Tibial nerve (tissue), 3 donors: Measurements from ENCODE around the gene WNT11.

Source experiments
- CTCF ChIP-seq, 5 experiments: fragments of 200-600 bp in 3 of 5; fragments of 450-650 bp in 2 of 5; sonication (generic) in 3 of 5; IDR thresholded peaks; one replicate each; pipeline ENCODE4 v1.5.1; 2016 to 2019; ENCODE audit warnings: antibody characterized with exemption in 5 of 5, mild to moderate bottlenecking in 3 of 5, moderate library complexity in 2 of 5
- POLR2A ChIP-seq, 2 donors: fragments of 450-650 bp; IDR thresholded peaks; one replicate each; pipeline ENCODE4 v1.6.1; 2017; ENCODE audit warnings: antibody characterized with exemption in 2 of 2, mild to moderate bottlenecking in 2 of 2, moderate library complexity in 2 of 2

GRCh38 chr11:76188873-76189272, 17.4 kb downstream of the WNT11 start:
- TF ChIP-seq CTCF (IDR thresholded peaks at IDR 0.05) (no peak), POLR2A (IDR thresholded peaks at IDR 0.05) (no peak)
